ENCODE measurements around the gene CAPN5.

CAPN5 gene

GRCh38 chr11:77173494-77173893, 106.7 kb downstream of the CAPN5 start:
- Histone ChIP-seq H3K36me3 (ENCODE audit: control insufficient read depth, insufficient read depth, low read length) (no peaks in the 10 kb centered on the region), H3K4me3 (replicated peaks; ENCODE audit: low read depth, low read length) (no peak overlapping the region), H3K27me3 (replicated peaks; ENCODE audit: control insufficient read depth, insufficient read depth, low read length) (no peaks in the 10 kb centered on the region; the same call in none of the 2 replicates)
- no peak for DNase-seq (ENCODE audit: extremely low read depth, insufficient read length)
- no peak for TF ChIP-seq CTCF (IDR thresholded peaks at IDR 0.05; ENCODE audit: insufficient read depth, low read length, poor library complexity, severe bottlenecking)

- H3K27me3 ChIP-seq (replicated peaks; ENCODE audit: control insufficient read depth, insufficient read depth, low read length) = no peaks in the 10 kb centered on the region; the same call in none of the 2 replicates
Measured at GRCh38 chr11:77174559-77174958, 107.8 kb downstream of the CAPN5 start.

GRCh38 chr11:77175021-77175842, 108.5 kb downstream of the CAPN5 start:
- Histone ChIP-seq H3K36me3 (ENCODE audit: control insufficient read depth, insufficient read depth, low read length) (no peaks in the 10 kb centered on the region), H3K4me3 (replicated peaks; ENCODE audit: low read depth, low read length) (no peak overlapping the region), H3K27me3 (replicated peaks; ENCODE audit: control insufficient read depth, insufficient read depth, low read length) (no peaks in the 10 kb centered on the region; the same call in none of the 2 replicates)
- no peak for TF ChIP-seq CTCF (IDR thresholded peaks at IDR 0.05; ENCODE audit: insufficient read depth, low read length, poor library complexity, severe bottlenecking)
- no peak for DNase-seq (ENCODE audit: extremely low read depth, insufficient read length)

More at GRCh38 chr11:77174559-77174958, 107.8 kb downstream of the CAPN5 start:
- Histone ChIP-seq H3K36me3 (ENCODE audit: control insufficient read depth, insufficient read depth, low read length) (no peaks in the 10 kb centered on the region), H3K4me3 (replicated peaks; ENCODE audit: low read depth, low read length) (no peak overlapping the region)
- no peak for DNase-seq (ENCODE audit: extremely low read depth, insufficient read length)
- no peak for TF ChIP-seq CTCF (IDR thresholded peaks at IDR 0.05; ENCODE audit: insufficient read depth, low read length, poor library complexity, severe bottlenecking)

Measured in GM06990 (cell line).